Lower leg skin (tissue), 3 donors: ENCODE measurements around the gene MRPL18.

ENCODE experiments used
- POLR2A ChIP-seq, 2 donors: fragments of 450-650 bp; IDR thresholded peaks; one replicate each; pipeline ENCODE4 v1.6.1; 2016 to 2017; ENCODE audit warnings: antibody characterized with exemption in 2 of 2, mild to moderate bottlenecking in 1 of 2, moderate library complexity in 1 of 2
- TF ChIP-seq, protein P1 (sequence below), 3 donors: fragments of 450-650 bp; IDR thresholded peaks; one replicate each; pipeline ENCODE4 v1.5.1; 2016; ENCODE audit warnings: antibody characterized with exemption in 3 of 3, mild to moderate bottlenecking in 3 of 3, moderate library complexity in 2 of 3

DNA sequence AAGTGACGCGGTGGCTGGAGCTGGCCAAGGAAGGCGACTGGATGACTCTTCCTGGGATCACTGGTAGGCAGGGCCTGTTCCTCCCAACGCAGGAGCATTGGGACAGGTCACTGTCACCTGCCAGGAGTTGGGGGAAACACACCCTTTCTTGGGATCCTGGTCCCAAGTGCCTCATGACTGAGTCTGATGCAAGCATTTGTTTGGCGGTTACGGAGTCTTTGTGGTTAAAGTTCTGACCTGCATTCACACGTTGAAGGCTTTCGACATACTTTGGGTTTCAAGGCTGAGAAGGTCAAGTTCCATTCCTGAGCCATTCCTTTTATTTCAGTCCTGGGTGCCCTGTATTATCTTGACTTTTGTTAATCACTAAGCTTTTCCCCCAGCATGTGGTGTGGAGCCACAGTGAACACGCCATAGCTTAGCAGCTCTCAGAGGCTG lies 15.8 kb downstream of the MRPL18 start:
- no peak for TF ChIP-seq POLR2A (IDR thresholded peaks at IDR 0.05)
- TF ChIP-seq, protein P1, sequence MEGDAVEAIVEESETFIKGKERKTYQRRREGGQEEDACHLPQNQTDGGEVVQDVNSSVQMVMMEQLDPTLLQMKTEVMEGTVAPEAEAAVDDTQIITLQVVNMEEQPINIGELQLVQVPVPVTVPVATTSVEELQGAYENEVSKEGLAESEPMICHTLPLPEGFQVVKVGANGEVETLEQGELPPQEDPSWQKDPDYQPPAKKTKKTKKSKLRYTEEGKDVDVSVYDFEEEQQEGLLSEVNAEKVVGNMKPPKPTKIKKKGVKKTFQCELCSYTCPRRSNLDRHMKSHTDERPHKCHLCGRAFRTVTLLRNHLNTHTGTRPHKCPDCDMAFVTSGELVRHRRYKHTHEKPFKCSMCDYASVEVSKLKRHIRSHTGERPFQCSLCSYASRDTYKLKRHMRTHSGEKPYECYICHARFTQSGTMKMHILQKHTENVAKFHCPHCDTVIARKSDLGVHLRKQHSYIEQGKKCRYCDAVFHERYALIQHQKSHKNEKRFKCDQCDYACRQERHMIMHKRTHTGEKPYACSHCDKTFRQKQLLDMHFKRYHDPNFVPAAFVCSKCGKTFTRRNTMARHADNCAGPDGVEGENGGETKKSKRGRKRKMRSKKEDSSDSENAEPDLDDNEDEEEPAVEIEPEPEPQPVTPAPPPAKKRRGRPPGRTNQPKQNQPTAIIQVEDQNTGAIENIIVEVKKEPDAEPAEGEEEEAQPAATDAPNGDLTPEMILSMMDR (IDR thresholded peaks at IDR 0.05): no peak
